ENCODE data around the gene PDP2. TPM values are rescaled to one million over a fixed set of nuclear protein-coding genes. Genes with fewer than 3 reads are reported as not detected.

PDP2 gene
- total RNA-seq, 1 experiment from 2014 or later = 44.4 TPM

GRCh38 chr16:66844009-66844341 lies 36.3 kb upstream of the PDP2 start:
- DNase-seq = no peak
- TF ChIP-seq, protein P1, sequence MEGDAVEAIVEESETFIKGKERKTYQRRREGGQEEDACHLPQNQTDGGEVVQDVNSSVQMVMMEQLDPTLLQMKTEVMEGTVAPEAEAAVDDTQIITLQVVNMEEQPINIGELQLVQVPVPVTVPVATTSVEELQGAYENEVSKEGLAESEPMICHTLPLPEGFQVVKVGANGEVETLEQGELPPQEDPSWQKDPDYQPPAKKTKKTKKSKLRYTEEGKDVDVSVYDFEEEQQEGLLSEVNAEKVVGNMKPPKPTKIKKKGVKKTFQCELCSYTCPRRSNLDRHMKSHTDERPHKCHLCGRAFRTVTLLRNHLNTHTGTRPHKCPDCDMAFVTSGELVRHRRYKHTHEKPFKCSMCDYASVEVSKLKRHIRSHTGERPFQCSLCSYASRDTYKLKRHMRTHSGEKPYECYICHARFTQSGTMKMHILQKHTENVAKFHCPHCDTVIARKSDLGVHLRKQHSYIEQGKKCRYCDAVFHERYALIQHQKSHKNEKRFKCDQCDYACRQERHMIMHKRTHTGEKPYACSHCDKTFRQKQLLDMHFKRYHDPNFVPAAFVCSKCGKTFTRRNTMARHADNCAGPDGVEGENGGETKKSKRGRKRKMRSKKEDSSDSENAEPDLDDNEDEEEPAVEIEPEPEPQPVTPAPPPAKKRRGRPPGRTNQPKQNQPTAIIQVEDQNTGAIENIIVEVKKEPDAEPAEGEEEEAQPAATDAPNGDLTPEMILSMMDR (IDR thresholded peaks at IDR 0.05; ENCODE audit: insufficient read depth in 1 of 2, low read depth in 1 of 2, low read length in 1 of 2, severe bottlenecking in 1 of 2, unreplicated experiment in 1 of 2) = no peak
- Mint-ChIP-seq H3K4me1 (ENCODE audit: low read depth, unreplicated experiment) (peaks cover 21% of the 10 kb centered on the region), H3K36me3 (ENCODE audit: insufficient read depth, unreplicated experiment) (no peaks in the 10 kb centered on the region), H3K9me3 (ENCODE audit: unreplicated experiment) (no peaks in the 10 kb centered on the region), H3K27me3 (ENCODE audit: insufficient read depth, unreplicated experiment) (peaks cover 13% of the 10 kb centered on the region), H3K4me3 (ENCODE audit: unreplicated experiment) (peak overlapping the region; percentile 68), H3K27ac (ENCODE audit: unreplicated experiment) (no peak overlapping the region)
- H3K27me3 ChIP-seq (replicated peaks; ENCODE audit: control insufficient read depth, insufficient read depth, low read length) = no peaks in the 10 kb centered on the region; the same call in 1 of the 2 replicates
- no peaks in the 10 kb centered on the region for H3K36me3 ChIP-seq (ENCODE audit: control insufficient read depth, insufficient read depth, low read length)
- POLR2A ChIA-PET = no interaction called here
- H3K4me3 ChIP-seq (ENCODE audit: low read depth, low read length) = peak overlapping the region; percentile 43
- peaks cover 23% of the 10 kb centered on the region for H3K4me1 ChIP-seq
- intact Hi-C loops (cut with micrococcal nuclease; ENCODE audit: unreplicated experiment) = no loop called here
- BruUV-seq (replicated peaks) = no TSS peak
- H3K9me3 ChIP-seq = no peaks in the 10 kb centered on the region
- CTCF ChIA-PET = interaction anchor here (1.6 to 3.4 kb wide), 2 partner anchors 13 to 24 kb away, joined by 10 to 26 read pairs; partner anchors contain the start of gene NAE1

- TF ChIP-seq, protein P1 (IDR thresholded peaks at IDR 0.05; ENCODE audit: insufficient read depth in 1 of 2, low read depth in 1 of 2, low read length in 1 of 2, severe bottlenecking in 1 of 2, unreplicated experiment in 1 of 2) = no peak
- CTCF ChIA-PET = interaction anchor here (1.6 to 5.3 kb wide), 3 partner anchors 14 to 23 kb away, joined by 10 to 45 read pairs (median 26); partner anchors contain the start of gene NAE1
- intact Hi-C loops (cut with micrococcal nuclease; ENCODE audit: unreplicated experiment) = no loop called here
- no peaks in the 10 kb centered on the region for H3K9me3 ChIP-seq
- H3K27me3 ChIP-seq (replicated peaks; ENCODE audit: control insufficient read depth, insufficient read depth, low read length) = no peaks in the 10 kb centered on the region; the same call in 1 of the 2 replicates
- H3K36me3 Mint-ChIP-seq (ENCODE audit: insufficient read depth, unreplicated experiment) = no peaks in the 10 kb centered on the region
- no peaks in the 10 kb centered on the region for H3K36me3 ChIP-seq (ENCODE audit: control insufficient read depth, insufficient read depth, low read length)
- peak in 1 of 2 experiments; percentile 33 for DNase-seq
- H3K4me1 ChIP-seq = peaks cover 23% of the 10 kb centered on the region
- peaks cover 13% of the 10 kb centered on the region for H3K27me3 Mint-ChIP-seq (ENCODE audit: insufficient read depth, unreplicated experiment)
- peak within 1 kb of the TSS; percentile 68 for H3K4me3 Mint-ChIP-seq (ENCODE audit: unreplicated experiment)
- H3K4me1 Mint-ChIP-seq (ENCODE audit: low read depth, unreplicated experiment) = peaks cover 21% of the 10 kb centered on the region
- no peak within 1 kb of the TSS for H3K27ac Mint-ChIP-seq (ENCODE audit: unreplicated experiment)
- H3K4me3 ChIP-seq (ENCODE audit: low read depth, low read length) = peak within 1 kb of the TSS; percentile 43
- no TSS peak for BruUV-seq (replicated peaks)
- H3K9me3 Mint-ChIP-seq (ENCODE audit: unreplicated experiment) = no peaks in the 10 kb centered on the region
- POLR2A ChIA-PET = no interaction called here
Measured at GRCh38 chr16:66844342-66845079, 35.8 kb upstream of the PDP2 start, which contains the start of gene CA7. Gene CA7, plus strand, starts transcription at chr16:66844414. Its CDS starts 74 bp downstream, at chr16:66844488.

GRCh38 chr16:66845080-66845410 lies 35.3 kb upstream of the PDP2 start:
- H3K4me1 ChIP-seq = peaks cover 23% of the 10 kb centered on the region
- no peaks in the 10 kb centered on the region for H3K36me3 Mint-ChIP-seq (ENCODE audit: insufficient read depth, unreplicated experiment)
- H3K4me1 Mint-ChIP-seq (ENCODE audit: low read depth, unreplicated experiment) = peaks cover 21% of the 10 kb centered on the region
- CTCF ChIA-PET = interaction anchor here (1.6 to 5.3 kb wide), 2 partner anchors 14 to 23 kb away, joined by 10 to 45 read pairs; partner anchors contain the start of gene NAE1
- peak in 1 of 2 experiments; percentile 19 for DNase-seq
- POLR2A ChIA-PET = no interaction called here
- no TSS peak for BruUV-seq (replicated peaks)
- TF ChIP-seq, protein P1 (IDR thresholded peaks at IDR 0.05; ENCODE audit: insufficient read depth in 1 of 2, low read depth in 1 of 2, low read length in 1 of 2, severe bottlenecking in 1 of 2, unreplicated experiment in 1 of 2) = no peak
- no peaks in the 10 kb centered on the region for H3K9me3 ChIP-seq
- H3K27ac Mint-ChIP-seq (ENCODE audit: unreplicated experiment) = no peak overlapping the region
- intact Hi-C loops (cut with micrococcal nuclease; ENCODE audit: unreplicated experiment) = no loop called here
- peak overlapping the region; percentile 68 for H3K4me3 Mint-ChIP-seq (ENCODE audit: unreplicated experiment)
- H3K27me3 Mint-ChIP-seq (ENCODE audit: insufficient read depth, unreplicated experiment) = peaks cover 13% of the 10 kb centered on the region
- no peaks in the 10 kb centered on the region for H3K36me3 ChIP-seq (ENCODE audit: control insufficient read depth, insufficient read depth, low read length)
- H3K27me3 ChIP-seq (replicated peaks; ENCODE audit: control insufficient read depth, insufficient read depth, low read length) = no peaks in the 10 kb centered on the region; the same call in 1 of the 2 replicates
- peak overlapping the region; percentile 43 for H3K4me3 ChIP-seq (ENCODE audit: low read depth, low read length)
- no peaks in the 10 kb centered on the region for H3K9me3 Mint-ChIP-seq (ENCODE audit: unreplicated experiment)

Data from Caco-2 (cell line).